ENCODE data around the gene NDFIP2.

DNA sequence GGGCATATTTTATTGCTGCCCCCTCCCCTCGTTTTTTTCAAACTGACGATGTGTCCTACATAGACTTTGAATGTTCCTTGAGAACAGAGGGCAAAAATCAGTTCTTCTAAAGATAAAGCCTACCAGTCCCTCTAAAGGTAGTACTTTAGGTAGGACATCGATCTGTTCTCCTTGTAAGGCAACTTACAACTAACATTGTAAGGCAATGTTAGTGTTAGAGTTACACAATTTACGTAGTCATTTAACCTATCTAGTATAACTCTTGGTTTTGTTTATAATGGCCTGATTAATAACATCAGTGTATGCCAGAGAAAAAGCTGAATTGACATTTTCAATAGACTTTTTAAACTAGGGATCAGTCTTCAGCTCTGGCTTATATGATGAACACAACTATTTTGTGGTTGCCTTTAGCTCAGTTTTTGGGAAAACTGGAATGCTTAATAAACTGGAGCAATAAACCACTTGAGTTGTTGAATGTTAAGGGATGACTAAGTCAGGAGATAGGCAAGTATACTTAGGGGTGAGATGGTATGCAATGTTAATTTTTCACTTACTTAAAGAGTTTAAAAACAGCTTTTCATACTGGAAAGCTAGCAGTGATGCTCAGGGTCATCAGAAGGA is 2.2 kb downstream of the NDFIP2 start:
- TF ChIP-seq, protein P1, sequence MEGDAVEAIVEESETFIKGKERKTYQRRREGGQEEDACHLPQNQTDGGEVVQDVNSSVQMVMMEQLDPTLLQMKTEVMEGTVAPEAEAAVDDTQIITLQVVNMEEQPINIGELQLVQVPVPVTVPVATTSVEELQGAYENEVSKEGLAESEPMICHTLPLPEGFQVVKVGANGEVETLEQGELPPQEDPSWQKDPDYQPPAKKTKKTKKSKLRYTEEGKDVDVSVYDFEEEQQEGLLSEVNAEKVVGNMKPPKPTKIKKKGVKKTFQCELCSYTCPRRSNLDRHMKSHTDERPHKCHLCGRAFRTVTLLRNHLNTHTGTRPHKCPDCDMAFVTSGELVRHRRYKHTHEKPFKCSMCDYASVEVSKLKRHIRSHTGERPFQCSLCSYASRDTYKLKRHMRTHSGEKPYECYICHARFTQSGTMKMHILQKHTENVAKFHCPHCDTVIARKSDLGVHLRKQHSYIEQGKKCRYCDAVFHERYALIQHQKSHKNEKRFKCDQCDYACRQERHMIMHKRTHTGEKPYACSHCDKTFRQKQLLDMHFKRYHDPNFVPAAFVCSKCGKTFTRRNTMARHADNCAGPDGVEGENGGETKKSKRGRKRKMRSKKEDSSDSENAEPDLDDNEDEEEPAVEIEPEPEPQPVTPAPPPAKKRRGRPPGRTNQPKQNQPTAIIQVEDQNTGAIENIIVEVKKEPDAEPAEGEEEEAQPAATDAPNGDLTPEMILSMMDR (IDR thresholded peaks at IDR 0.05 in 2 of 3, conservative IDR thresholded peaks at IDR 0.05 in 1 of 3; ENCODE audit: control insufficient read depth in 2 of 3, extremely low read depth in 1 of 3, insufficient read depth in 1 of 3, low read depth in 3 of 3, low read length in 3 of 3) = no peak
- TF ChIP-seq ZSCAN29 (IDR thresholded peaks at IDR 0.05) (no peak), CHD2 (IDR thresholded peaks at IDR 0.05; ENCODE audit: borderline replicate concordance, low read depth, low read length) (no peak), POLR2A (IDR thresholded peaks at IDR 0.05; ENCODE audit: low read depth, low read length) (no peak), ASH2L (IDR thresholded peaks at IDR 0.05; ENCODE audit: borderline replicate concordance, low read depth) (no peak)
- TF ChIP-seq, protein P2, sequence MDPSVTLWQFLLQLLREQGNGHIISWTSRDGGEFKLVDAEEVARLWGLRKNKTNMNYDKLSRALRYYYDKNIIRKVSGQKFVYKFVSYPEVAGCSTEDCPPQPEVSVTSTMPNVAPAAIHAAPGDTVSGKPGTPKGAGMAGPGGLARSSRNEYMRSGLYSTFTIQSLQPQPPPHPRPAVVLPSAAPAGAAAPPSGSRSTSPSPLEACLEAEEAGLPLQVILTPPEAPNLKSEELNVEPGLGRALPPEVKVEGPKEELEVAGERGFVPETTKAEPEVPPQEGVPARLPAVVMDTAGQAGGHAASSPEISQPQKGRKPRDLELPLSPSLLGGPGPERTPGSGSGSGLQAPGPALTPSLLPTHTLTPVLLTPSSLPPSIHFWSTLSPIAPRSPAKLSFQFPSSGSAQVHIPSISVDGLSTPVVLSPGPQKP (IDR thresholded peaks at IDR 0.05; ENCODE audit: low read depth, low read length) = no peak
